Activated gamma-delta T cell (primary cell): ENCODE results near the gene BRCA1.
"Not testable (repeated sequence)": the region's sequence is repeated elsewhere in the genome, so short reads cannot be mapped to it uniquely, and the experiment has no call there.

Source experiments
- DNase-seq: peaks from one replicate; lab custom pipeline; 2025; lab: John Stamatoyannopoulos, UW

Gene BRCA1

DNA sequence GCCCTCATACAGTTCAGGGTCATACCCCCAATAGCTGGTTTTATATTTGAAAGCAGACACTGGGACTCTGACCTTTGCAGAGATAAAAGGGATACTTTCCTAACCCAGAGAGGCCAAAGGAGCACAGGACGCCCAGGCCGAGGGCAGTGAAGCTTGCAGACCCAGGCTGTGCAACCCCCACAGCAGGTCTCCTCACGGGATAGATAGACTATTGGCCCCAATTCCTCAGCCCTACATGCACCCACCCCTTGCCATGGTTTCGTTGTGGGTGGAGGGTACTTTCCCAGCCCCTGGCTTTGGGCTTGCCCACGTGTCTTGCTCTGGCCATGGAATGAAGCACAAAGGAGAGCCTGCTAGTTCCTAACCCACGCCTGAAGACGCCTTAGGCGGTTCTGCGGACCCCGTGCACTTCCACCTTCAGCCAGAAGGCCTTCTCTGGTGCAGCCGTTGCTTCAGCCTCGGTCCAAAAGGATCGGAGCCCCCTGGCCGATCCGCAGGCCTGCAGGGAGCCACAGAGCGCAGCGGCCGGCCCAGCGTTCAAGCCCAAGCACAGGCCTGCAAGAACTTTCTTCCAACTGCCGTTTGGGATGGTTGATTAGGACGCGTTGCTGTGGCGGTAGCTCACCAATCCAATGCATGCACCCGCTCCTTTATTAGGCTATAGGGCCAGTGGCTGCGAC, 9.8 kb upstream of the BRCA1 start:
- DNase-seq = no peak

DNA sequence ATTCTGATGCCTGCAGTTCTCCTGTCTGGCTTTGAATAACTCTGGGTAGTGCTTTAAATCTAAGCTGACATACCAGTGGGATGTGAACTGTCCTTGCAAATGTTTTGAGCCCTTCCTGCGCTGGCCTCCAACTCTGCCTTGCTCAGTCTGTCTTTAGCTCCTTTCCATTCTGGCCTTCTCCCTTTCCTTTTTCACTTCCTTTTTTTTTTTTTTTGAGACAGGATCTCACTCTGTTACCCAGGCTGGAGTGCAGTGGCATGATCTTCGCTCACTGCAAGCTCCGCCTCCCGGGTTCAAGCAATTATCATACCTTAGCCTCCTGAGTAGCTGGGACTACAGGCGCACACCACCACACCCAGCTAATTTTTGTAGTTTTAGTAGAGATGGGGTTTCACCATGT, 8.3 kb upstream of the BRCA1 start:
- DNase-seq = not testable (repeated sequence)

DNA sequence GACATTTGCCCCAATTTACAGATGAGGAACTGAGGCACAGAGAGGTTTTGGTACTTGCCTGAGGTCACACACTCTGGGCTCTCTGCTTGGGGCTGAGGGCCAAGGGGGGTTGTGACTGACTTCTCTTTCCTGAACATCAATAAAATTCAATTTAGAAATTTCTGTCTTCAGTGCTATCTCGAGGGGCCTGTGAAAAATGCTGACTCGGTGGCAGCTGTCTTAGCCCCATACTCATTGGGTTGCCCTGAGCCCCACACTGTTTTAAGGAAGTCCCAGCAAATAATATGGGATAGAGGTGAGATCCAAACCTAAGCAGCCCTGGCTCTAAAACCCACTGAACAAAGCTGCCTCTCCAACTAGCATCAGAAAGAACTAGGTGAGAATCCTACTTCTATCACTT, 7.0 kb upstream of the BRCA1 start:
- no peak for DNase-seq

DNA sequence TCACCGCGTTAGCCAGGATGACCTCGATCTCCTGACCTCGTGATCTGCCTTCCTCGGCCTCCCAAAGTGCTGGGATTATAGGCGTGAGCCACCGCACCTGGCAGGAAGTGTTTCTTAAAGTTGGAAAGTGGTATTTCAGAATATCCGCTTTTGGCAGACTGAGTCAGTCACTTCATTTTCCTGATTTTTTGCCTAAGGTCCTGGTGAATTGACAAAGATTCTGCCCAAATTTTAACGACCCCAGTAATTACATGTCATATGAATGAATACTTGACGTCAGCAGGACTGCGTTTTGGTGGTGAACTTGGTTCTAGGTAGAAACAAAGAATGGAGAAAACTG, 4.5 kb upstream of the BRCA1 start:
- DNase-seq = no peak

DNA sequence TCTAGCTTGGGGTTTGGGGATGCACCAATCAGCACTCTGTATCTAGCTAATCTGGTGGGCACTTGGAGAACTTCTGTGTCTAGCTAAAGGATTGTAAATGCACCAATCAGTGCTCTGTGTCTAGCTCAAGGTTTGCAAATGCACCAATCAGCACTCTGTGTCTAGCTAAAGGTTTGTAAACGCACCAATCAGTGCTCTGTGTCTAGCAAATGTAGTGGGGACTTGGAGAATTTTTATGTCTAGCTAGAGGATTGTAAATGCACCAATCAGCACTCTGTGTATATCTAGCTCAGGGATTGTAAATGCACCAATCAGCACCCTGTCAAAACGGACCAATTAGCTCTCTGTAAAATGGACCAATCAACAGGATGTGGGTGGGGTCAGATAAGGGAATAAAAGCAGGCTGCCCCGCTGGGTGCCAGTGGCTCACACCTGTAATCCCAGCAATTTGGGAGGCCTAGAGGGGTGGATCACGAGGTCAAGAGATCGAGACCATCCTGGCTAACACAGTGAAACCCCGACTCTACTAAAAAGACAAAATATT, 2.2 kb upstream of the BRCA1 start:
- not testable (repeated sequence) for DNase-seq

DNA sequence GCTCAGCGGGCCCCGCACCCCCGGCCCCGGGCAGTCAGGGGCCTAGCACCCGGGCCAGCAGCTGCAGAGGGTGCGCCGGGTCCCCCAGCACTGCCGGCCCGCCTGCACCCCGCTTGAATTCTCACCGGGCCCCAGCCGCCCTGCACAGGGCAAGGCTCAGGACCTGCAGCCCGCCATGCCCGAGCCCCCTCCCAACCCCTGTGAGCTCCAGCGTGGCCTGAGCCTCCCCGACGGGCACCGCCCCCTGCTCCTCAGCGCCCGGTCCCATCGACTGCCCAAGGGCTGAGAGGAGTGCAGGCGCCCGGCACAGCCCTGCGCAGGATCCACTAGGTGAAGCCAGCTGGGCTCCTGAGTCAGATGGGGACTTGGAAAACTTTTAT, 1.7 kb upstream of the BRCA1 start:
- DNase-seq = peak; percentile 16

DNA sequence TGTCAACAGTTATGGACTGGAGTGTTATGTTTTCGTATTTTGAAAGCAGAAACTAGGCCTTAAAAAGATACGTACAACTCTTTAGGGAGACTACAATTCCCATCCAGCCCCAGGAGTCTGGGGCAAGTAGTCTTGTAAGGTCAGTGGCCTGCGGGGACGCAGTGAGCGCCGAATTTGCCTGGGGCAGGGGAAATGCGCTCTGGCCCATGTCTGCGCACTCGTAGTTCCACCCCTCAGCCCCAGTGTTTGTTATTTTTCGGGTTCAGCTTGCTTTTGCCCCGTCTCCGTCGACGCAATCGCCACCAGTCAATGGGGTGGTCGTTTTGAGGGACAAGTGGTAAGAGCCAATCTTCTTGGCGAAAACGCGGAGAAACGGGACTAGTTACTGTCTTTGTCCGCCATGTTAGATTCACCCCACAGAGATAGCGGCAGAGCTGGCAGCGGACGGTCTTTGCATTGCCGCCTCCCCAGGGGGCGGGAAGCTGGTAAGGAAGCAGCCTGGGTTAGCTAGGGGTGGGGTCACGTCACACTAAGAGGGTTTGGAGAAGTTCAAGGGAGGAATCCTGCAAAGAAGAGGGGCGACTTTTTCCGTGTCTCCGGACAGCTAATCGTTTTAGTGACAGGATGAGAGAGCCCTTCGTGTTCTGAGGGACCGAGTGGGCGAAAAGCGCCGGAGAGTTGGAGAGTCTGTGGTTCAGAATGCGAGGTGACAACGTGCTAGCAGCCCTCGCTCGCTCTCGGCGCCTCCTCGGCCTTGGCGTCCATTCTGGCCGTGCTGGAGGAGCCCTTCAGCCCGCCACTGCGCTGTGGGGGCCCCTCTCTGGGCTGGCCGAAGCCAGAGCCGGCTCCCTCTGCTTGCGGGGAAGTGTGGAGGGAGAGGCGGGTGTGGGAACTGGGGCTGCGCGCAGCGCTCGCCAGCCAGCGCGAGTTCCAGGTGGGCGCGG, 1.1 kb upstream of the BRCA1 start:
- DNase-seq = no peak

DNA sequence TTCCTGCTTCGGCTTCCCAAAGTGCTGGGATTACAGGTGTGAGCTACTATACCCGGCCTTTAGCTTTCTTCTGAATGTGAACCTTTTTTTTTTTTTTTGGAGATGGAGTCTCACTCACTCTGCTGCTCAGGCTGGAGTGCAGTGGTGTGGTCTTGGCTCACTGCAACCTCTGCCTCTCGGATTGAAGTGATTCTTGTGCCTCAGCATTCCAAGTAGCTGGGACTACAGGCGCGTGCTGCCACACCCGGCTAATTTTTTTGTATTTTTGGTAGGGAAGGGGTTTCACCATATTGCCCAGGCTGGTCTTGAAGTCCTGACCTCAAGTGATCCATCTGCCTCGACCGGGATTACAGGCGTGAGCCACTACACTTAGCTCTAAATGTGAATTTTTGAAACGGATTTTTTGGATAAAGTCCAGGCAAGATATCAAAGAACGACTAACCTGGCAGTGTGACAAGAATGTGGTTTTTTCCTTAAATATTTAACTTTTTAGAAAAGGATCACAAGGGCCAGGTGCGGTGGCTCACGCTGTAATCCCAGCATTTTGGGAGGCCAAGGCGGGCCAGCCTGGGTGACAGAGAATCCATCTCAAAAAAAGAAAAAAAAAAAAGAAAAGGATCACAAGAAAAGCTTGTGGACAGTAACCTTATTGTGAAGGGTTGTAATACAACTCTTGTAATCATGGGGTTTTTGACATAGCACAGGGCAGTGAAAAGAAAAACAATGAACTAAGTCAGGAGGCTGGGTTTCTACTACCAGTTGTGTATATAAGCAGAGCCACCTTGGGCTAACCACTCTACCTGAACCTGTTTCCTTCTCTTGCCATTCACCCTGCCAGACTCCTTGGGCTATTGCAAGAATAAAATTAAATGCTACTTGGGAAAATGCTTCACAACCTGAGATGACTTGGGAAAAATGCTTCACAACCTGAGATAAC, 6.2 kb downstream of the BRCA1 start:
- DNase-seq = no peak

DNA sequence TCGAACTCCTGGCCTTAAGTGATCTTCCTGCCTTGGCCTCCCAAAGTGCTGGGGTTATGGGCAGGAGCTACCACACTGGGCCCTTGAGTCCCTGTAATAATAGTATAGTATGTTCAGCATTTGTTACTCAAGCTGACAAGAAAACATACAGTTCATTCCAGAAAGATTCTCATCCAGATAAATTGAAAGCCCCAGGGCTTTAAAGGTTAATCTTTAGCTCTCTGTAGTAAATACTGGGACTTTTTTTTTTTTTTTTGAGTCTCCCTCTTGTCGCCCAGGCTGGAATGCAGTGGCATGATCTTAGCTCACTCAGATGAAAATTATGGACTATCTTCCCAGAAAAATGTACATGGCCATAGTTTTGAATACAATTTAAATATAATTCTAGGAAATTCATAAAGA, 11.0 kb downstream of the BRCA1 start:
- DNase-seq = no peak

DNA sequence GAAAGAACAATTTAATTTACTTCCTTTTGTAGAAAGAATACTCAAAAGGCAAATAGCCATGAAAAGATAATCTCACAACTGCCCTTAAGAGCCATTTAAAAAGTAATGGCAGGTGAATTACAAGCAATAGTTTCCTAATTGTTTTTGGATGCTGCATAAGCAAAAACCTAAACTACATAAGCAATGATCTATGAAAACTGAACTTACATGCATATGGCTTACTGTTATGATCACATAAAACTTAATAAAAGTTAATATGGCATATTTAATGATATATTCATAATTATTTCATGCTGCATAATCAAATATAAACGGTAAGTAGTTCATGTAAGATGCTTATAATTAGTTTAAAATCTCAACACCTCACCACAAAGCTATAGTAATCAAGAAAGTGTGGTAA, 18.6 kb downstream of the BRCA1 start:
- no peak for DNase-seq

DNA sequence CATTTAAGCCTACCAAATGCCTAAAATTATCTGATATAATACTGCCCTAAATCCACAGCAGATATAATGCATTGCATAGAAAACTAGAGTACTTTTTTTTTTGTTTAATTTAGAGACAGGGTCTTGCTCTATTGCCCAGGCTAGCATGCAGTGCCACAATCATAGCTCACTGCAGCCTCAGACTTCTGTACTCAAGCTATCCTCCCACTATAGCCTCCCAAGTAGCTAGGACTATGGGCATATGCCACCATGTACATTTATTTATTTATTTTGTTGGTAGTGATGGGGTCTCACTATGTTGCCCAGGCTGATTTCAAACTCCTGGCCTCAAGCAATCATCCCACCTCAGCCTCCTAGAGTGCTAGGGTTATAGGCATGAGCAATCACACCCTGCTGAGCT, 20.0 kb downstream of the BRCA1 start:
- DNase-seq = no peak

DNA sequence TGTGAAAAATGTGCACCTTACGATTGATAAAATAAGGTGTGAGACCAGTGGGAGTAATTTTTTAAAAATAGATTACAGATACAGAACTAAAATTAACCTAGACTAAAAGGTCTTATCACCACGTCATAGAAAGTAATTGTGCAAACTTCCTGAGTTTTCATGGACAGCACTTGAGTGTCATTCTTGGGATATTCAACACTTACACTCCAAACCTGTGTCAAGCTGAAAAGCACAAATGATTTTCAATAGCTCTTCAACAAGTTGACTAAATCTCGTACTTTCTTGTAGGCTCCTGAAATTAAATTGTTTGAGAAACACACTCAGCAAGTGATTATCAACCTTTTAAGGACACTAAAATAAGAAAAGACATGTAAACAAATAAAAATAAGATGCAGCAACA, 20.5 kb downstream of the BRCA1 start:
- no peak for DNase-seq

DNA sequence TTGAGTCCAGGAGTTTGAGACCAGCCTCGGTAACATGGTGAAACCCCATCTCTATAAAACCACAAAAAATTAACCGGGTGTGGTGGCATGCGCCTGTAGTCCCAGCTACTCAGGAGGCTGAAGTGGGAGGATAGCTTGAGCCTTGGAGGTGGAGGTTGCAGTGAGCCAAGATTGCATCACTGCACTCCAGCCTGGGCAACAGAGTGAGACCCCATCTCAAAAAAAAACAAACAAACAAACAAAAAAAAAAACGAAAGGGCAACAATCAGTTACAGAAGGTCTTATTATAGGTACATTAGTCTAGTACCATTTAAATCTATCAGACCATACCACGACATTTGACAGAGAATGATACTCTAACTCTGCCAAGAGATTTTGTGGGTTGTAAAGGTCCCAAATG, 29.8 kb downstream of the BRCA1 start:
- not testable (repeated sequence) for DNase-seq

DNA sequence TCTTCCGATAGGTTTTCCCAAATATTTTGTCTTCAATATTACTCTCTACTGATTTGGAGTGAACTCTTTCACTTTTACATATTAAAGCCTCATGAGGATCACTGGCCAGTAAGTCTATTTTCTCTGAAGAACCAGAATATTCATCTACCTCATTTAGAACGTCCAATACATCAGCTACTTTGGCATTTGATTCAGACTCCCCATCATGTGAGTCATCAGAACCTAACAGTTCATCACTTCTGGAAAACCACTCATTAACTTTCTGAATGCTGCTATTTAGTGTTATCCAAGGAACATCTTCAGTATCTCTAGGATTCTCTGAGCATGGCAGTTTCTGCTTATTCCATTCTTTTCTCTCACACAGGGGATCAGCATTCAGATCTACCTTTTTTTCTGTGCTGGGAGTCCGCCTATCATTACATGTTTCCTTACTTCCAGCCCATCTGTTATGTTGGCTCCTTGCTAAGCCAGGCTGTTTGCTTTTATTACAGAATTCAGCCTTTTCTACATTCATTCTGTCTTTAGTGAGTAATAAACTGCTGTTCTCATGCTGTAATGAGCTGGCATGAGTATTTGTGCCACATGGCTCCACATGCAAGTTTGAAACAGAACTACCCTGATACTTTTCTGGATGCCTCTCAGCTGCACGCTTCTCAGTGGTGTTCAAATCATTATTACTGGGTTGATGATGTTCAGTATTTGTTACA, 30.9 kb downstream of the BRCA1 start:
- no peak for DNase-seq

DNA sequence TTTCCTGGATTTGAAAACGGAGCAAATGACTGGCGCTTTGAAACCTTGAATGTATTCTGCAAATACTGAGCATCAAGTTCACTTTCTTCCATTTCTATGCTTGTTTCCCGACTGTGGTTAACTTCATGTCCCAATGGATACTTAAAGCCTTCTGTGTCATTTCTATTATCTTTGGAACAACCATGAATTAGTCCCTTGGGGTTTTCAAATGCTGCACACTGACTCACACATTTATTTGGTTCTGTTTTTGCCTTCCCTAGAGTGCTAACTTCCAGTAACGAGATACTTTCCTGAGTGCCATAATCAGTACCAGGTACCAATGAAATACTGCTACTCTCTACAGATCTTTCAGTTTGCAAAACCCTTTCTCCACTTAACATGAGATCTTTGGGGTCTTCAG, 32.3 kb downstream of the BRCA1 start:
- DNase-seq = no peak

DNA sequence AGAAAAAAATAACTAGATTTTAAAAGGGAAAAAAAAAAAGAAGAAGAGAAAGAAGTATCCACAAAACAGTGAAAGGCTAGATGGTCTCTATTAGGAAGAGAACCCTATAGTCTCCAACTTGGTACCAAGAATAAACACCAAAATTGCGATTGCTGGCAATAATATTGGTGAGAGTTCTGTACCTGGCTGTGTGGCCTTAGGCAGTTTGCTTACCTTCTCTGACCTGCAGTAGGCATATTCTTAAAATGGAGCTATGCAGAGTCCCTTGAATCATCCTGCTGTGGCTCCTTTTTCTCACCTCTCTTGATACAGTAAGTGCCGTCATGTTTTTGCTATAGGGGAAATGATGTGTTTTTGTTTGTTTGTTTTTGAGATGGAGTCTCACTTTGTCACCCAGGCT, 35.1 kb downstream of the BRCA1 start:
- DNase-seq = no peak

DNA sequence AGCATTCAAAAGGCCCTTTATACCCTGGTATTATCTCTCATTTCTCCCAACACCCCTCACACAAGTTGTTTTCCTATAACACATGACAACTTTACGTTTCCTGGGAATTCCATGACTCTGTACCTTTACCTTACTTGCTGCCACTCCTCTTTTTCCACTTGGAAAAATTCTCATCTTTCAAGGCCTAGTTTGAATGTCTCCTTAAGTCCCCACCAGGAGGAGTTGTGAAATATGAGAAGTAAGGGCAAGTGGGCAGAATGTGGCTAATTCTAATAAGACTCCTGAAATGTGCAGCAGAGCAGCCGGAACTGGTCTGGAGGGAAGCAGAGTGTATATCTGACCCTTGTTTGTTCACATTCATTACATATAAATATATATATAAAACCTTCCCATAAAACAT, 39.7 kb downstream of the BRCA1 start:
- DNase-seq = no peak

DNA sequence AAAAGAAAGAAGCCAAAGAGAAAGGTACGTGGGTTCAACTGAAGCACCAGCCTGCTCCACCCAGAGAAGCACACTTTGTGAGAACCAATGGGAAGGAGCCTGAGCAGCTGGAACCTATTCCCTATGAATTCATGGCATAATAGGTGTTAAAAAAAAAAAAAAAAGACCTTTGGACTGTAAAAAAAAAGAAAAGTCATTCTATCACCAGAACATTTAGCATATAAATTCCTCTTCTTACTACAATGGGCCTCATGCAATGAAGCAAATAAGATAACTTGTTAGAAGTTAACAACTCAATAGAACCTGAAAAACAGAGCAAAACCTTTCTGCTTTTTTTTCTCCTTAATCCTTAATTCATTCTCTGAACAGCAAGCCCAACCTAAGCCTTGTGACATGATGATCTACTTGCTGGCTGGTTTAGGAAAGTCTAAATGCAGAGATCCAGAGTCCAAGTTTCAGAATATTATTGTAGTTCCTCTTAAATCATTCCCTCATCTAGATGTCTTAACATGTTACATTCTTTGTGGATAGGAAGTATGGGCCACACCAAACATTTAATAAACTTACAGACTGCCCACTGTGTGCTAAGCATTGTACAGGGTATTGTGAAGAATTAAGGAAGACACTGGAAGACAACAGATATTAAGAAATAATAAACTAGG, 45.4 kb downstream of the BRCA1 start:
- DNase-seq = no peak

DNA sequence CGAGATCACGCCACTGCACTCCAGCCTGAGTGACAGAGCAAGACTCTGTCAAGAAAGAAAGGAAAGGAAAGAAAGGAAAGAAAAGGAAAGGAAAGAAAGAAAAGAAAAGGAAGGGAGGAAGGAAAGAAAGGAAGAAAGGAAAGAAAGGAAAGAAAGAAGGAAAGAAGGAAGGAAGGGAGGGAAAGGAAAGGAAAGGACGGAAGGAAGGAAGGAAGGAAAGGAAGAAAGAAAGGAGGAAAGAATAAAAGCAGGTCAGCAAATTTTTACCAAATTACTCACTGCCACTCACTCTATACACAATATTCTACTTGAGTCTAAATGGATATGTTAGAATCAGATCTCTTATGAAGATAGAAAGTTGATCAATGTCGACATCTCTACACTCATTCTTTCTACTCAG, 50.3 kb downstream of the BRCA1 start:
- no peak for DNase-seq

DNA sequence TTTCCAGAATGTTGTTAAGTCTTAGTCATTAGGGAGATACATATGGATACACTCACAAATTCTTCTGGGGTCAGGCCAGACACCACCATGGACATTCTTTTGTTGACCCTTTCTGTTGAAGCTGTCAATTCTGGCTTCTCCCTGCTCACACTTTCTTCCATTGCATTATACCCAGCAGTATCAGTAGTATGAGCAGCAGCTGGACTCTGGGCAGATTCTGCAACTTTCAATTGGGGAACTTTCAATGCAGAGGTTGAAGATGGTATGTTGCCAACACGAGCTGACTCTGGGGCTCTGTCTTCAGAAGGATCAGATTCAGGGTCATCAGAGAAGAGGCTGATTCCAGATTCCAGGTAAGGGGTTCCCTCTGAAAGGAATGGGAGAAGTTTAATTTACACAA, 54.3 kb downstream of the BRCA1 start:
- DNase-seq = no peak

DNA sequence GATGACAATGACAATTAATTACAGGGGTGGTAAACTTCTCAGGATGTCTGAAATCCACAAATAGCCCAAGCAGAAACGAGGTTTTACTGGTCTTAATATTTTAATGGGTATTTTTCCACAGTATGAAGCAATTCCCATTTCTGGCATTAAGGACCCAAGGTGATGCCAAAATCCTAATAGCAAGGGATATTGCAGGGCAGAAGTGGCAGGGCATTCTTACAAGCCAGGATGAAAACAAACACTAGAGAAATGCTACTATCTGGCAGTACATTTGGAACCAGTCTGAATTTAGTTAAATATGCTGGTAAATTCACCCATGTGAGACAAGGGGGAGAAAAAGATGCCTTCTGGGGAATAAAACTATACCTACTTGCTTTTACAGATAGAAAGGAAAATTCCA, 54.9 kb downstream of the BRCA1 start:
- DNase-seq = no peak
